Endometrial microvascular endothelial cells (primary cell): ENCODE measurements around the gene SOX2. TPM values are rescaled to one million over a fixed set of nuclear protein-coding genes. Genes with fewer than 3 reads are reported as not detected.

ENCODE experiments used
- in situ Hi-C: cut with HindIII; loops from 2 replicates; pipeline ENCODE4 v1.10.0; 2017; ENCODE audit warnings: low sequenced_read_pairs, low pct_unique_long_range_greater_than_20kb; ENCODE audit errors: inconsistent ontology term
- total RNA-seq: library from RNA; depleted of rRNA; stranded (reverse); fragments of >200 nt; gene quantifications from one replicate; pipeline ENCODE4 v1.2.3, GENCODE V29; 2015; ENCODE audit errors: inconsistent ontology term

Gene SOX2
- not detected for total RNA-seq

- in situ Hi-C loops, result no loop called here
Observed at GRCh38 chr3:181711325-181712135, at the start of gene SOX2. SOX2 (plus strand) TSS chr3:181711925; CDS start chr3:181712361, 436 bp downstream.

GRCh38 chr3:181683563-181683962, 28.2 kb upstream of the SOX2 start:
- in situ Hi-C loops, result no loop called here

GRCh38 chr3:181687190-181687589, 24.5 kb upstream of the SOX2 start:
- in situ Hi-C loops, result no loop called here

- in situ Hi-C loops, result no loop called here
Observed at GRCh38 chr3:181687731-181688130, 24.0 kb upstream of the SOX2 start.

- in situ Hi-C loops, result no loop called here
Observed at GRCh38 chr3:181689546-181689945, 22.2 kb upstream of the SOX2 start.

GRCh38 chr3:181690769-181691168, 21.0 kb upstream of the SOX2 start:
- in situ Hi-C loops, result no loop called here

GRCh38 chr3:181691901-181692300, 19.8 kb upstream of the SOX2 start:
- in situ Hi-C loops, result no loop called here

- in situ Hi-C loops, result no loop called here
Observed at GRCh38 chr3:181692311-181693145, 19.2 kb upstream of the SOX2 start.

- in situ Hi-C loops, result no loop called here
Observed at GRCh38 chr3:181693280-181693679, 18.4 kb upstream of the SOX2 start.

GRCh38 chr3:181694805-181695660, 16.7 kb upstream of the SOX2 start:
- in situ Hi-C loops, result no loop called here

- in situ Hi-C loops, result no loop called here
Observed at GRCh38 chr3:181695661-181696491, 15.8 kb upstream of the SOX2 start.

GRCh38 chr3:181696626-181697230, 15.0 kb upstream of the SOX2 start:
- in situ Hi-C loops, result no loop called here

GRCh38 chr3:181698263-181698954, 13.3 kb upstream of the SOX2 start:
- in situ Hi-C loops, result no loop called here

GRCh38 chr3:181699171-181699903, 12.4 kb upstream of the SOX2 start:
- in situ Hi-C loops, result no loop called here

GRCh38 chr3:181700168-181701087, 11.3 kb upstream of the SOX2 start:
- in situ Hi-C loops, result loop anchor here (10.0 kb wide), 1 partner anchor 984 kb away; no protein-coding TSS in a partner anchor

- in situ Hi-C loops, result loop anchor here (10.0 kb wide), 1 partner anchor 984 kb away; no protein-coding TSS in a partner anchor
Observed at GRCh38 chr3:181701096-181701495, 10.6 kb upstream of the SOX2 start.
